CD1c-positive myeloid dendritic cell (primary cell): Measurements from ENCODE around the gene INPP5D.
A peak's percentile ranks its signal among the peaks of the same experiment; 100 is the strongest.

Source experiments
- DNase-seq: peaks from one replicate; pipeline ENCODE4 v3.0.0-alpha.2; 2016; ENCODE audit errors: extremely low spot score

Gene INPP5D

DNA sequence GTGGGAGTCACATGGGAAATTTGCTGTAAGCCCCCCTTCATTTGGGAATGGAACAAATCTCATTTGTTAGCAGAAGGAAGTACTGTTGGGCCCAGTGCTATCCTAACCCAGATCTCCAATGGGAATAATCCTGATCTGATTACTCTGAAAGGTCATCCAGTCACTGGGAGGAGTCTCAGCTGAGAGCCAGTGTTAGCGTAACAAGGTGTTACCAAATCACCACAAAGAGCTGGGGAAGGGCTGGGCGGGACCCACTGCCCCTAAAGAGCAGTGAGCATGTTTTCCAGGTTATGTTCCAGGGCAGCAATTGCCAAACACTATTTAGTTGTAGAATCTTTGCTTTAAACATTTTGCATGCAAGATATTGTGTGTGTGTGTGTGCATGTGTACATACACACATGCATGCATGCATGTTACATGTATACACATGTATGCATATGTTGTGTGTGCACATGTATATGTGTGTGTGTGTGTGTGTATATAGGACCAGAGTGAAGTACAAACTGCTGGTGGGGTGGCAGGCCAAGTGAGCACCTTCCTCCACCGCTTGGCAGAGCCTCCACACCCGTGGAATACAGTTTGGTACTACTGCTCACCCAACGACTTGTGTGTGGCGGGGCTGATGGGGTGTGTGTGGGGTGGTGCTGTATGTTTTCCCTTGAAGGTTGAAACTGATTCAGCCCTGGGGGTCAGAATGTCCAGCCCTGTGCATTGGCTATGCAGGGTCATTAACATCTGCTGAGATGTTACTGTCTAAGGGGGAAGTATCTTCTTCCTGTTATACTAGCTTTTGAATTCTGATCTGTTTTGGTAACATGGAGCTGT is 15.2 kb downstream of the INPP5D start:
- DNase-seq = peak; percentile 61

DNA sequence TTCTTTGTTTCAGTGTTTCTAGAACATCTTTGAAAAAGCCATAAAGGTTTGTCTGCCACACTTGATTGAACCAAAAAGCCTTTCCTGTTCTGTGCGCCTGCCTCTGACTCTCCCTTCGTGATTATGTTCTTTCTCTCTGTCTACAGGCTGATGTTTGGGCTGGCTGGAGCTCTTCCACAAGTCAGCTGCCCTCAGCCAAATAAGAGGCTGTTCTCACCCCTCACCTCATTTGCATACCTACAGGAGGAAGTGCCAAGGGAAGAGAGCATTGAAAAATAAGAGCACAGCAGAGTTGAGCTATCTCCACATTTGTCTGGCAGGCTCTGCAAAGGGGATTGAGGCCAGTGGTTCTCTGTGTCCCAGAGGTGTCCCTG is 15.8 kb downstream of the INPP5D start:
- DNase-seq = peak; percentile 68

DNA sequence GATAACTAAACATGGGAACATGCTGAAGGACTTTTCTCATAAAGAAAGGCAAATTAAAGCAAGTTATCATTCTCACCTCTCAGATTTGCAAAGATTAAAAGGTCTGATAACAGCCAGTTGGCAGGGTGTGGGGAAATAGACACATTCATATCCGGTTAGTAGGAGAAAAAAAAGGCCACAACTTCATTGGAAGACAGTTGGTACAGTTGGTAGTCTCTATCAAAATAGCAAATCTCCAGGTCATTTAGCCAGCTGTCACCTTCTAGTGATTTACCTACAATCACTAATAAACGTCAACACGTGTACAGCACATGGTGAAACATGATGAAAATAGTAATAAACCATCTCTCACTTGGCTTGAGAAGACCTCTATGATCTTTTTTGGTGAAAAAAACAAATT is 16.6 kb downstream of the INPP5D start:
- no peak for DNase-seq

DNA sequence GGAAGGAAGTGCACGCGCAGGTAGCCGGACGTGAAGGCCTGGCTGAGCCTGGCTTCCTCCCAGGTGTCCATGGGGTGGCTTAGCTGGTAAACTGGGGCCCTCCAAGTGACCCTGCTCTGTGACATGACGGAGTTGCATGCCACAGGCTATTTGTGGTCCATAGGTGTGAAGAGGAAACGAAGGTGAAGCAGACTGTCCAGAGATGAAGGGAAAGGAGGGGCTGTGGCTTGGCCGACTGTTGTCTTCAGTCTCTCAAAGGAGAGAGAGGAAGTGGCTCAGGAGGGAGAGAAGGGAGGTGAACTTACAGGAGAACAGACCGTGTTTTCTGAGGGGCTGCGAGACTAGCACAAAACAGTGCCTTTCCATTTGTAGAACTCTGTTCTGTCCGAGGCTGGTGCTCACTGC is 19.3 kb downstream of the INPP5D start:
- no peak for DNase-seq

DNA sequence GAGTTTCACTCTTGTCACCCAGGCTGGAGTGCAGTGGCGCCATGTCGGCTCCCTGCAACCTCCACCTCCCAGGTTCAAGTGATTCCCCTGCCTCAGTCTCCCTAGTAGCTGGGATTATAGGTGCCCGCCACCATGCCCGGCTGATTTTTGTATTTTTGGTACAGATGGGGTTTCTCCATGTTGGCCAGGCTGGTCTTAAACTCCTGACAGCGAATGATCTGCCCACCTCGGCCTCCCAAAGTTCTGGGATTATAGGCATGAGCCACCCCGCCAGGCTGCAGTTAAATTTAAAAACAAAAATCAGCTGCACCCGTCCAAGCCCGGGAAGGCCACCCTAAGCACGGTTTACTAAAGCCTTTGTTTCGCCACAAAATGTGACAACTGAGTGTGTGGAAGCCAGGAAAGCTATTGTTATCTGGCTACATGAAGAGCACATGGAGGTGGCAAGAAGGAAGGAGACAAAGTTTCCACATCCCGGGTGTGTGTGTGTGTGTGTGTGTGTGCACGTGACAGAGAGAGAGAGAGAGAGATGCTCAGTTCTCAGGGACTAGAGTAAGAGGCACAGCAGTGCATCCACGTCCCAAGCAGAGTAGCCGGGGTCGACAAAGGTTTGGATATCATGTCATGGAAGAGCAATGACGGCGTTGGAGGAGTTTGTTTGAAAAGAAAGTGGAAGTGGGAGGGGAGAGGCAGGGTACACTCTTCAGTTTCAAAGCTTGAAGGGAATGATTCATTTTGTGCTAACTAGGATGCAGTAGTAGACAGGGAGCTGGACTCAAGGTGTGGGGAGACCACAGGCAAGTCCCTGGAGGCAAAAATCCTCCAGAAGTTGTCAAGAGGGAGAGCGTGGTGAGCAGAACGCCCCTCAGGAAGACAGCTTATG is 20.1 kb downstream of the INPP5D start:
- DNase-seq = peak; percentile 36

DNA sequence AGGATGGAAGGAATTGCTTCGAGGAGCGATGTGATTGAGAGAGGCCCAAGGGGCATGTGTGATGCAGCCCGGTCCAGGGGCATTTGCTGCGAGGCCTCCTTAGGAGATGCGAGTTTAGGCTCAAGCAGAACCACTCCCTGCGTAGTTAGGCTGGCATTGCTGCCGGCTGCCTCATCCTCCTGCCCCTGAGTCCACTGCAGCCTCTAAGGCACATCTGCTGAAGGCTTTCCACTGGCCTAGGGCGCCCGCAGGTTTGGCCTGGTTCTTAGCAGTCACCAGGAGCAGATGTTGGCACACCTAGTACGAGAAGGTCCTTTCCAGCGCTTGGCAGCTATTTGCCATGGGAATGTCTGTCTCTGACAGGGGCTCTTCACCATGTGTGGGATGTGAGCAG is 20.7 kb downstream of the INPP5D start:
- no peak for DNase-seq

DNA sequence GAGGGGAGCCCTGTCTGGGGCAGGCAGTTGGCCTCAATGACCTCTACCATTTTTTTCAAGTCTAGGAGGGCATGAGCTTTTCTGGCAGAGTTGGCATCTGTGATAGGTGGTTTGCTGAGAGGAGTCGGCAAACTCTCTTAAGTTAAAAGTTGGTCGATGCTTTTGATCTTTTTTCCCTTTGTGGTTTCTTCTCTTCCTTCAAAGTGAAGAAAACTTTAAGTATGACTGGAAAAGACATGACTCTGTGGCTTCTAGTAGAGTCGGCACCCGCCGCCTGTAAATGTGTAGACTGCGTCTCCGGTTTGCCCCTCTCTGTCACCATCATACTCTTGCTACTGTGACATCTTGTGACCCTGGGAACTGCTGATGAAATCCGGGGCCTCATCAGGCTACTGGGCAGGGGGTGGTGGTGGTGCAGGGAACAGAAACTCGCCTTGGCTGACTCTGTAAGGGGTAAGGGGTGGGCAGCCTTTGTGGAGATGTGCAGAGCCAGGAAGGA is 21.1 kb downstream of the INPP5D start:
- DNase-seq = peak; percentile 70

DNA sequence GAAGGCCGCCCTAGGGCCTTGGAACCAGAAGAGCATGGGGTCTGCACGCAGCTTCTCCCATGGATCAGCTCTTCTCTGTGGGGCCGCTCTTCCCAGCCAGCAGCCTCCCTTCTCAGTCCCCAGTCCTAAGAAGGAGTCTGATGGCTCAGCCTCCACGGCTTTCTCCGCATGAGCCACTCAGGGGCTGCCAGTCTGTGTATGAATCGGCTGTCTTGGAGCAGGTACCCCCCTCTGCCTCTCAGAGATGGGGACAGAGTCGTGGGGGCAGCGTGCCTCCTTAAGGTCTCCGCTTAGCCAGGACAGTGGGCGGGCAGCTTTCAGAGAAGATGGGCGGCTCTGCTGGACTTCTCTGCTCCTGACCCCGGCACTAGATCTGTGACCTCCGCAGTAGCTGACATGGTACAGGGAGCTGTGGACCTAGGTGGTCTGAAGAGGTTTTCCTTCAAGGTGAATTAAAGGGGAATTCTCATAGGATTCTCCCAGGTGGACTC is 21.6 kb downstream of the INPP5D start:
- no peak for DNase-seq

DNA sequence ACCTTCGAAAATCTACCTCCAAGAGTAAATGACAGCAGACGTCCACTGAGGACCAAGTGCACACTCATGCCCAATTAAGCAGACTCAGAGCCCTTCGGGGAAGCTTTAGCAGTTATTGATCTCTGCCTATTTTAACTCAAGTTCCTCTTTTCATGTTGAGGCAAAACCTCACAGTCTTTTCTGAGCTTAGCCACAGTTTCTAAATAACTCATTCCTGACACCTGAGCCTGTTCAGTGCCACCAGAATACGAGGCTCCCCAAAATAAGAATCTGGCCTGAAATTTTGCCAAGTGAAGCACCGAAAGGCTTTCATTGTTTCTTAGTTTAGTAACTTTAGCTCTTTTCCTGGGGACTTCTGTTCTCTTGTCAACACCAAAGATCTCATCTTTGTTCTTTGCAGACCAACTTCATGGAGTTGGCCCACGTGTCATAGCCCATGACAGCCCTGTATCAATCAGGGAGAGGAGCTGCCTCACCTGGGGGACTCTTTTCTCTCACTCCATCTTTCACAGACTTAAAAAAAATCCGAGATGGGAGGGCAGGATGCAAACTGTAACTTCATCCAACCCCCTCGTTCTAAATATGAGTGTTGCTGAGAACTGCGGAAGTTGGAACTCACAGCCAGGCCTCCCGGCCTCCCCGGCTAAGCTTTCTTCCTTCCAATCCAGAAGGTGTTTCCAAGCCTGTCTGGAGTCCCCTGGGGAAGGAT is 22.2 kb downstream of the INPP5D start:
- peak; percentile 54 for DNase-seq

DNA sequence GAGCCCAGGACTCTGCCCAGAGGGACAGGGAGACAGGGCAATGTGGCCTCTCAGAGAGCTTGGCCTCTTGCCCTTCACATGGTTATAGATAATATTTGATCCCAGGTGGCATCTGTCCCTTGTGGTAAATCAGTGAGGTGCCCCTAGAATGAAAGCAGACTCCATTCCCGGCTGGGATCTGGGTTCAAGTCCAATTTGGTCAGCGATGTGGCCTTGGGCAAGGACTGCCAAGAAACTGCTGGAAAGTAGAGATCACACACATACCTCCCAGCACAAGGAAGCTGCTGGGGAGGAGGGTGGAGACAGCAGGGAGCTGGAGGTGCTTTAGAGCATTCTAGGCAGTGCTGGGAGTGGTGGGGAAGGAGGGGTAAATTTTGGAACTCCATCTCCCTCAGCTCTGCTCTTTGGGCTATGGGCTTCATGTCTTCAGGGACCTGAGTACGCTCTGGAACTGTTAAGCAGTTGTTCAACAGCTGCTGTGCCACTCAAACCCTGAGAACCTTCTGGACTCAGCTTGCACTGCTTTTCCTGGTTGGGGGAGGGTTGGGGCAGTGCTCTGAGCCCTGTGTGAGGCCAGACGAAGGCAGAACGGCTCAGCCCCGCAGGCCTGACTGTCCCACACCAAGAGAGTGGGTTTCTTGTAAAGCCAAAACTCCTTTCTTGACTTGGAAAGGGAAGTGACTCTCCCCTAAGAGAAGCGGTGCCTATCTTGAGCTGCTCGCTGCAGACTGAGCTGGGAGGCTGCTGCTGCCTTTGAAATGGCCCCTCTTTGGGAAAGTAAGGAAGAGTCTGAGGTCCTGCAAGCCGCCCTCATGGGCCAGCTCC is 23.0 kb downstream of the INPP5D start:
- peak; percentile 62 for DNase-seq

DNA sequence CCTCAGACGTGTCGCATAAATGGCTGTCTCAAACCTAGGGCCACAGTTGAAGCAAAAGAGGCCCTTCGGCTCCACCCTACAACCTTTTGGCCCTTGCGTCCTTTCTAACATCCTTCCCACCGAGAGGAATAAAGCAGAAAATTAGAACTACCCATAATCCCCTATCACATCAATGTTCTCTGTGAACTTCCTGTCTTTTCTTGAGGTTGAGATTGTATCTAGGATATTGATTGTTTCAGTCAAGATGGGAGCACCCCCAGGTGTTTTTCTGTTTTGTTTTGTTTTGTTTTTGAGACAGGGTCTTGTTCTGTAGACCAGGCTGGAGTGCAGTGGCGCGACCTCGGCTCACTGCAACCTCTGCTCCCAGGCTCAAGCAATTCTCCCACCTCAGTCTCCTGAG is 23.6 kb downstream of the INPP5D start:
- DNase-seq = no peak

DNA sequence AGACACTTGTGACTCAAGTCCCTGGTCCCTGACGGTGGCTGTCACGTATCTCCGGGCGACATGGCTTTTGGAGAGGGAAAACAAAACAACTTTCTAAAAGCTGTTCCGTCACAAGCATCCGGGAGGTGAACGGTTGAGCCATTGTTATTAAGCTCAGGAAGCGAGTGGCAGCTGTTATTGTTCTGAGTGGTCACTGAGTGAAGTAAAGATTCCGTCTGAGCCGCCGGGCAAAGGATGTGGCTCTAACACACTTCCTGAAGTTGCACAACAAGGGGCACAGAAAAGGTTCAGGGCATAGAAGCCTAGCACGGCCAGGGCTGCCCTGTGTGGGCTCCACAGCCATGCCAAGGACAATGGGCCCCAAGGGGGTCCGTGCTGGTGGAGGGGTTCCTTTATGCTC is 24.3 kb downstream of the INPP5D start:
- peak; percentile 73 for DNase-seq

DNA sequence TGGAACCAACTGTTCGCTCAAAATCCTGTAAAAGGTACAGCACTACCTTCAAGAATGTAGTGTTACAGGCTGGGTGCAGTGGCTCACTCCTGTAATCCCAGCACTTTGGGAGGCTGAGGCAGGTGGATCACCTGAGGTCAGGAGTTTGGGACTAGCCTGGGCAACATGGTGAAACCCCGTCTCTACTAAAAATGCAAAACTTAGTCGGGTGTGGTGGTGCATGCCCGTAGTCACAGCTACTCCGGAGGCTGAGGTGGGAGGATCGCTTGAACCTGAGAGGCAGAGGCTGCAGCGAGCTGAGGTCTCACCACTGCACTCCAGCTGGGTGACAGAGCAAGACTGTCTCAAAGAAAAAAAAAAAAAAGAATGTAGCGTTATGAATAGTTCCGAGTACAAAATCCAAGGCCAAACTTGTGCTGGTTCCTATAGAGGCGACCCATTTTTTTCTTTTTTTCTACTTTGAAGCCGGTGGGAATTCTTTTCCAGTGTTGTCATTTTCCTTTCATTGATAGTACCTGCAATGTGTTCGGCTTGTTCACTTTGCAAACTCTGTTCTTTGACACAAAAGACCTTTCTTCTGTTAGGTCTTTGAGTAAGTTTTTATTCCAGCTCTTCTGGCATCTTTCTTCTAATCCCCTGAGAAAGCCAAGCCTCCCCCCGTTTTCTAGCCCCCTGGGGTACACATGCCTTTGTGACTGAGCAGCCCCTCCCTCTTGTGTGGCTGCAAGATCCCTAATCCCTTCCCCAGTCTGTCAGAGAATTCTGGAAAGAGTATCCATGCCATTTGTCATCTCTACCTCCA is 25.1 kb downstream of the INPP5D start:
- DNase-seq = no peak

DNA sequence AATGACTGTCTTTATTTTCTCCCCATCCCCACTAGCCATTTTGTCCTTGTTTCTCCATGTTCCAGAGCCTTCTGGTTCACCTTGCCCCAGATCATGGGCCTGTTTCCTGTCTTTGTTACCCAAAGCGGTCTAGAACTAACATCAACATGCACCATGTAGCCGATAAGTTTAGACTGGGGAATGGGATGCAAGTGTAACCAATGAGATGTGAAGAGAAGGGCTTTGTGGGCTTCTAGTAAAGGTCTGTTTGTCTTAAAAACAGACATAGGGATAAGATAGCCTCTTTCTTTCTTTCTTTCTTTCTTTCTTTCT is 25.7 kb downstream of the INPP5D start:
- DNase-seq = no peak

DNA sequence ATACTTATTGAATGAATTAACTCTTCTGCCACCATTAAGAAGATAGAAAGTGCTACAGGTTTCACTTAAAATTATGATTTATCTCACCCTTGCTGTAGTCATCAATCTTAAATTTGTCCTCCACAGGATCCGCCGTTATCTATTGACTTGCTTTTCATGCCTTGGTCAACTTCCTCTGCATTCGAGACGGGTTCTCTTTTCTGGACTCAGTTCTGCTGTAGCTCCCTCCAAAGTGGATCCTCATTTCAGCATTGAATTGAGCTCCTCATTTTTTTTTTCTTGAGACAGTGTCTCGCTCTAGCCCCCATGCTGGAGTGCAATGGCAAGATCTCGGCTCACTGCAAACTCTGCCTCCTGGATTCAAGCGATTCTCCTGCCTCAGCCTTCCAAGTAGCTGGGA is 27.6 kb downstream of the INPP5D start:
- peak; percentile 82 for DNase-seq

DNA sequence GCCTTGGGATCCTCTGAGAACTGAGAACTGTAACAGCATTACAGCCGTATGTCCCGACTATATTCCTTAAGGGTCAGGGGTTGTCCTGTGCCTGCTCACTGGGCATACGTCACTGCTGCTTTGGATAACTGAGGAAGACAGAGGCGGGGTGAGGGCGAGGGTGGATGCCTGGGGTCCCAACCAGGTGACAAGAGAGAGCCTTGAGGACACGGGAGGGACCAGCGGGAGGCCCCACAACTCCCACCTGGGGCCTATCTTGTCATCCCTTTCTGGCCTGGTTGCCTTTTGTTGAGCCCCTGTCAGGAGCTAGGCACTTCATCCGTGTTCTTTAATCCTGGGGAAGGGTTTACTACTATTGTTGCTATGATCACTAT is 28.8 kb downstream of the INPP5D start:
- no peak for DNase-seq

DNA sequence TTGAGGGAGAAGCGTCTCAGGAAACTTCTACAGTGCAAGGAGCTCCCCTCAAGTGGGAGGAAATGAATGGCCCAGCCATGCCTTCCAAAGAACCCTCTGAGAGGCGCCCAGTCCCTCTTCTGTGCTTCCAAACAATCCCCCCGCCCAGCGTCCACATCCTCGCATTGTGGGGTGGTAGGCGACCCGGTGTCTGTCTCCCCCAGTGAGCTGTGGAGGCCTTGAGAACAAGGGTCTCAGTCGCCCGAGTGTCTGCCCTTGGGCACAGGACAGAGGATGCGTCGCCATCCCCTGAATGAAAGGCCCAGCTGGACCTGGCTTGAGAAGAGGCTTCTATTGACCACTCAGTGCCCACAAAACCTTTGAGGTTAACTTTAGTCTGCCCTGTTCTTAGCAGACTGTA is 29.7 kb downstream of the INPP5D start:
- no peak for DNase-seq

DNA sequence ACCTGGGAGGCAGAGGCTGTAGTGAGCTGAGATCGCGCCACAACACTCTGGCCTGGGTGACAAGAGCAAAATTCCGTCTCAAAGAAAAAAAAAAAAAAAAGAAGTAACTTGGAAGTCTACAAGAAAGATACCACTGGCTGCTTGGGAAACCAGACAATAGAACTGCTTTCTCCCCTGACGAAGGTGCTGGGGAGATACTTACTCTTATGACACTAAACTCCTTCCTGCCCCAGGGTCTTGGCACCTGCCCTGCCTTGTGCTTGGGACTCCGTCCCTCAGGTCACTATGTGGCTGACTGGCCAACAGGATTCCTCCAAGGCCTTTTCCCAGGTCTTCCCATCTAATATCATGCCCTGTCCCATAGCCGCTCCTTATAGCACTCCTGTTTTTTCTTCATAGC is 30.7 kb downstream of the INPP5D start:
- no peak for DNase-seq

DNA sequence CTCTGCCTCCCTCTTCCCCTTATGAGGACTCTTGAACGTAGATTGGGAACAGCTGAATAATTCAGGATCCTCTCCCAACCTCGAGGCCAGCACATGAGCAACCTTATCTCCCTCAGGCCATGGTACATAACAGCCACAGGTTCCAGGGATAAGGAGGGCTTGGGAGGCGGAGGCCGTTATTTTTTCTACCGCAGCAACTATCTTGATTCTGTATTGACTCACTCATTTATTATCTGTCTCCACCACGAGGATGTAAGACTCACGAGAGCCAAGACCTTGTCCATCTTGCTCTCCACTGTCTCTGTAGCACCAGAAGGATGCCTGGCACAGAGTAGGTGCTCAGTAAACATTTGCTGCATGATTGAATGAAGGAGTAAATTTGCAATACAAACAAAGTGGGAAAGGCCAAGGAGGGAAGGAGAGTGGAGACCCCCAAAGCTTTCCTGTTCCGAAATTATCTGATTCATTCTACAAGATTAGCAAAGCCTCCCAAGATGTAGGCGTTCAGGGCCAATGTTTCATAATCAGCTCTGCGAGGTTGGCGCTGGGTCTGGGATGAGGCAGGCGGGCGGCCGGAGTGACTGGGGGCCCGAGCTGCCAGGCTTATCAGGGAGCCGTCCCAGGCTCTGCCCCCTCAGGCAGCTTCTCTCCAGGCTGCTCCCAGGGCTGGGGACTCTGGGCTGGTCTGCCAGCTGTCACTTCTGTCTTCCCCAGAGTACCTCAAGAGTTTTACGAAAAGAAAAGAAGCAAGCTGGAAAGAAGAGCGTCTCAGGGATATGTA is 31.6 kb downstream of the INPP5D start:
- DNase-seq = no peak
